Mesendoderm (in vitro differentiated cells): ENCODE measurements around the gene SECISBP2.

Experiments used
- DNase-seq: peaks from one replicate; pipeline ENCODE4 v3.0.0; 2013
- H2AK5ac ChIP-seq: 2 replicates; pipeline ENCODE4 v1.6.1; 2013; ENCODE audit warnings: low read length, inconsistent platforms
- H2BK120ac ChIP-seq: 2 replicates; pipeline ENCODE4 v1.6.1; 2013; ENCODE audit warnings: low read depth, mild to moderate bottlenecking, low read length, moderate library complexity, mixed read lengths
- H2BK15ac ChIP-seq: replicated peaks from 2 replicates; pipeline ENCODE4 v1.6.1; 2013; ENCODE audit warnings: low read depth, mild to moderate bottlenecking, moderate library complexity
- H2BK5ac ChIP-seq: 2 replicates; pipeline ENCODE4 v1.6.1; 2013; ENCODE audit warnings: low read length, inconsistent platforms
- H3K18ac ChIP-seq: 2 replicates; pipeline ENCODE4 v1.6.1; 2013; ENCODE audit warnings: mild to moderate bottlenecking, low read length, mixed read lengths
- H3K23ac ChIP-seq: one replicate; pipeline ENCODE4 v1.6.1; 2013; ENCODE audit warnings: low read length
- H3K27ac ChIP-seq: 2 replicates; pipeline ENCODE4 v1.5.1; 2013; ENCODE audit warnings: low read depth, mild to moderate bottlenecking, inconsistent platforms, low read length, moderate library complexity
- H3K27me3 ChIP-seq: 2 replicates; pipeline ENCODE4 v1.6.1; 2013; ENCODE audit warnings: low read length, control low read depth, mild to moderate bottlenecking, inconsistent platforms; ENCODE audit not compliant: insufficient read depth, poor library complexity
- H3K36me3 ChIP-seq: 2 replicates; pipeline ENCODE4 v1.6.1; 2013; ENCODE audit warnings: low read length, inconsistent platforms; ENCODE audit not compliant: control insufficient read depth, insufficient read depth
- H3K4ac ChIP-seq: one replicate; pipeline ENCODE4 v1.6.1; 2013; ENCODE audit warnings: low read depth, mild to moderate bottlenecking, low read length, moderate library complexity
- H3K4me1 ChIP-seq: 2 replicates; pipeline ENCODE4 v1.6.1; 2013; ENCODE audit warnings: low read depth, low read length, inconsistent platforms; ENCODE audit not compliant: control insufficient read depth
- H3K4me2 ChIP-seq: 2 replicates; pipeline ENCODE4 v1.6.1; 2013; ENCODE audit warnings: low read length
- H3K4me3 ChIP-seq: 2 replicates; pipeline ENCODE4 v1.5.1; 2013; ENCODE audit warnings: mild to moderate bottlenecking, low read length
- H3K56ac ChIP-seq: one replicate; pipeline ENCODE4 v1.6.1; 2013; ENCODE audit warnings: low read length
- H3K79me1 ChIP-seq: 2 replicates; pipeline ENCODE4 v1.6.1; 2013; ENCODE audit warnings: low read length, inconsistent platforms
- H3K79me2 ChIP-seq: 2 replicates; pipeline ENCODE4 v1.6.1; 2013; ENCODE audit warnings: mild to moderate bottlenecking, low read length; ENCODE audit not compliant: control insufficient read depth, insufficient read depth
- H3K9ac ChIP-seq: 2 replicates; pipeline ENCODE4 v1.6.1; 2013; ENCODE audit warnings: low read length, inconsistent platforms
- H4K5ac ChIP-seq: one replicate; pipeline ENCODE4 v1.6.1; 2013; ENCODE audit warnings: low read length
- H4K8ac ChIP-seq: one replicate; pipeline ENCODE4 v1.6.1; 2013; ENCODE audit warnings: low read depth, mild to moderate bottlenecking, control low read depth, low read length, moderate library complexity
- WGBS: extraction: QIAGEN DNeasy Blood & Tissue Kit; methylation state at CpG from one replicate; pipeline ENCODE4 v1.1.7; 2013; ENCODE audit warnings: low lambda C conversion rate, missing lambda C conversion rate; ENCODE audit not compliant: insufficient coverage; ENCODE audit errors: extremely low coverage; 5-methylcytosine and 5-hydroxymethylcytosine counted together

SECISBP2 gene

GRCh38 chr9:89319015-89319905 is 960 bp downstream of the SECISBP2 start:
- Histone ChIP-seq H3K36me3 (peaks cover 2% of the 10 kb centered on the region), H2BK120ac (no peak overlapping the region), H3K27ac (peak overlapping the region; percentile 99), H4K5ac (no peak overlapping the region), H3K4ac (peak overlapping the region; percentile 37), H4K8ac (no peak overlapping the region), H3K18ac (no peak overlapping the region), H2BK5ac (no peak overlapping the region), H2BK15ac (no peak overlapping the region), H3K27me3 (no peaks in the 10 kb centered on the region), H3K56ac (peak overlapping the region; percentile 89), H3K4me2 (peak overlapping the region; percentile 70), H3K79me1 (peaks cover 7% of the 10 kb centered on the region), H3K9ac (peak overlapping the region; percentile 92), H3K79me2 (peaks cover 38% of the 10 kb centered on the region), H3K4me3 (peak overlapping the region; percentile 45), H3K4me1 (no peaks in the 10 kb centered on the region), H3K23ac (no peak overlapping the region), H2AK5ac (no peak overlapping the region)
- DNase-seq, result peak; percentile 39
- WGBS, result no CpG with 5 or more reads among the region's 13 CpGs

DNA sequence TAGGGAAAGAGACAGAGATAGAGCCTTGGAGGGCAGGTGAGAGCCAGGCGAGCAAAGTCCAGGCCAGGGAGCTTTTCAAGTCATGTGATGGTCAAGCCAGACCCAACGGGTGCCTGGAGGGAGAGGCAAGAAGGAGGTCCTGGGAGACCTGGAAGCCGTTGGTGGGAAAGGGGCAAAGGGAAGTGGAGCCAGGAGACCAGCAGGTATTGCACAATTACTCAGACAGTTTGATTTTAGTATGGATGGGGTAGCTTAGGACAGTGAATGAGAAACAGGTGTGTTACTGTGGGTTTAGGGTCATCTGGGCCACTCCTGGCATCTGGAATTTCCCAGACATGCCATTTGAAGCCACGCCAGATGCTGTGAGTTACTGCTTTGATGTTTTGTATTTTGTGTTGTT is 5.1 kb downstream of the SECISBP2 start:
- no peaks in the 10 kb centered on the region for H3K4me1 ChIP-seq
- no peak overlapping the region for H2AK5ac ChIP-seq
- no peak overlapping the region for H4K8ac ChIP-seq
- no CpG with 5 or more reads among the region's 4 CpGs for WGBS
- no peak overlapping the region for H2BK5ac ChIP-seq
- H2BK120ac ChIP-seq, result no peak overlapping the region
- no peaks in the 10 kb centered on the region for H3K36me3 ChIP-seq
- H3K79me1 ChIP-seq, result peaks cover 12% of the 10 kb centered on the region
- no peak overlapping the region for H3K4me2 ChIP-seq
- H3K27me3 ChIP-seq, result no peaks in the 10 kb centered on the region
- H3K9ac ChIP-seq, result no peak overlapping the region
- no peak overlapping the region for H3K18ac ChIP-seq
- DNase-seq, result no peak
- H3K27ac ChIP-seq, result no peak overlapping the region
- no peak overlapping the region for H4K5ac ChIP-seq
- H2BK15ac ChIP-seq, result no peak overlapping the region
- H3K4me3 ChIP-seq, result no peak overlapping the region
- H3K56ac ChIP-seq, result peak overlapping the region; percentile 17
- H3K4ac ChIP-seq, result no peak overlapping the region
- peaks cover 36% of the 10 kb centered on the region for H3K79me2 ChIP-seq
- H3K23ac ChIP-seq, result no peak overlapping the region

DNA sequence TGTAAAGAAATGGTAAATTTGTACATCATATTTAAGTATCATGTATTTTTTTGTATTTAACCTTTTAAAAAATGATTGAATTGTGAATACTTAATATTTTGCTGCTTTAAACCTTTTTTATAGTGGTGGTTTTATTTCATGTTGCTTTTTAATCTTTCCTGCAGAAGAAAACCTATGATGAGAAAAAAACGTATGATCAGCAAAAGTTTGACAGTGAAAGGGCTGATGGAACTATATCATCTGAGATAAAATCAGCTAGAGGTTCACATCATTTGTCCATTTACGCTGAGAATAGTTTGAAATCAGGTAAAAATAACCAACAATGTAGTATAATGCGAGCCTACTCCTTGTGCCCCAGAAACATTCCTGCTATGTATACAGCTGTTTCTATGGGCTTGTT is 7.4 kb downstream of the SECISBP2 start:
- H2BK15ac ChIP-seq, result no peak overlapping the region
- H4K8ac ChIP-seq, result no peak overlapping the region
- no peak overlapping the region for H3K4me3 ChIP-seq
- no peak overlapping the region for H2BK5ac ChIP-seq
- H3K4me2 ChIP-seq, result no peak overlapping the region
- DNase-seq, result no peak
- peaks cover 27% of the 10 kb centered on the region for H3K79me2 ChIP-seq
- no peak overlapping the region for H3K4ac ChIP-seq
- peaks cover 12% of the 10 kb centered on the region for H3K79me1 ChIP-seq
- no peaks in the 10 kb centered on the region for H3K4me1 ChIP-seq
- no peak overlapping the region for H3K18ac ChIP-seq
- no peak overlapping the region for H2AK5ac ChIP-seq
- no peaks in the 10 kb centered on the region for H3K27me3 ChIP-seq
- no peak overlapping the region for H3K9ac ChIP-seq
- no CpG with 5 or more reads among the region's 3 CpGs for WGBS
- H3K56ac ChIP-seq, result no peak overlapping the region
- H2BK120ac ChIP-seq, result no peak overlapping the region
- H3K23ac ChIP-seq, result no peak overlapping the region
- H4K5ac ChIP-seq, result no peak overlapping the region
- peaks cover 1% of the 10 kb centered on the region for H3K36me3 ChIP-seq
- no peak overlapping the region for H3K27ac ChIP-seq

DNA sequence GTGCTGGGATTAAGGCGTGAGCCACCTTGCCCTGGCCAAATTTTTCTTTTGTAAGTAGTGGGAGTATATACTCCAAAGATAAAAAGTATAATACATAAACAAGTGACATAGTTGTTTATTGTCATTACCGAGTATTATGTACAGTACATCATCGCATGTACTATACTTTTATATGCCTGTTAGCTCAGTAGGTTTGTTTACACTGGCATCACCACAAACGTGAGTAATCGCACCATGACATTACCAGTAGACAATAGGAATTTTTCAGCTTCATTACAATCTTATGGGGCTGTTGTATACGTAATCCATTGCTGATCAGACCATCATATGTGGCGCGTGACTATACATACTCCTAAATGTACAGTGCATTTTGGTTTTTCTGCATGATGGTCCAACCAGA is 9.8 kb downstream of the SECISBP2 start:
- no peak overlapping the region for H3K4me3 ChIP-seq
- H3K27me3 ChIP-seq, result no peaks in the 10 kb centered on the region
- H3K36me3 ChIP-seq, result peaks cover 3% of the 10 kb centered on the region
- H3K27ac ChIP-seq, result no peak overlapping the region
- H3K9ac ChIP-seq, result no peak overlapping the region
- H2BK15ac ChIP-seq, result no peak overlapping the region
- H2BK120ac ChIP-seq, result no peak overlapping the region
- H3K23ac ChIP-seq, result no peak overlapping the region
- no peaks in the 10 kb centered on the region for H3K4me1 ChIP-seq
- DNase-seq, result no peak
- no peak overlapping the region for H3K56ac ChIP-seq
- peaks cover 17% of the 10 kb centered on the region for H3K79me2 ChIP-seq
- H3K4ac ChIP-seq, result no peak overlapping the region
- H2BK5ac ChIP-seq, result no peak overlapping the region
- WGBS, result no CpG with 5 or more reads among the region's 8 CpGs
- no peak overlapping the region for H4K5ac ChIP-seq
- H4K8ac ChIP-seq, result no peak overlapping the region
- H3K18ac ChIP-seq, result no peak overlapping the region
- H3K4me2 ChIP-seq, result no peak overlapping the region
- H2AK5ac ChIP-seq, result no peak overlapping the region
- H3K79me1 ChIP-seq, result peaks cover 13% of the 10 kb centered on the region

GRCh38 chr9:89329917-89330316 is 11.6 kb downstream of the SECISBP2 start:
- H2BK120ac ChIP-seq, result no peak overlapping the region
- H3K56ac ChIP-seq, result no peak overlapping the region
- H3K9ac ChIP-seq, result no peak overlapping the region
- H4K8ac ChIP-seq, result no peak overlapping the region
- no peak overlapping the region for H2AK5ac ChIP-seq
- H3K18ac ChIP-seq, result no peak overlapping the region
- no peak for DNase-seq
- no peak overlapping the region for H3K4me2 ChIP-seq
- H3K79me1 ChIP-seq, result peaks cover 4% of the 10 kb centered on the region
- peaks cover 8% of the 10 kb centered on the region for H3K36me3 ChIP-seq
- no peak overlapping the region for H3K27ac ChIP-seq
- no peak overlapping the region for H3K4ac ChIP-seq
- peaks cover 3% of the 10 kb centered on the region for H3K79me2 ChIP-seq
- H3K27me3 ChIP-seq, result no peaks in the 10 kb centered on the region
- no peak overlapping the region for H2BK15ac ChIP-seq
- no peaks in the 10 kb centered on the region for H3K4me1 ChIP-seq
- no peak overlapping the region for H4K5ac ChIP-seq
- H2BK5ac ChIP-seq, result no peak overlapping the region
- H3K4me3 ChIP-seq, result no peak overlapping the region
- H3K23ac ChIP-seq, result no peak overlapping the region

DNA sequence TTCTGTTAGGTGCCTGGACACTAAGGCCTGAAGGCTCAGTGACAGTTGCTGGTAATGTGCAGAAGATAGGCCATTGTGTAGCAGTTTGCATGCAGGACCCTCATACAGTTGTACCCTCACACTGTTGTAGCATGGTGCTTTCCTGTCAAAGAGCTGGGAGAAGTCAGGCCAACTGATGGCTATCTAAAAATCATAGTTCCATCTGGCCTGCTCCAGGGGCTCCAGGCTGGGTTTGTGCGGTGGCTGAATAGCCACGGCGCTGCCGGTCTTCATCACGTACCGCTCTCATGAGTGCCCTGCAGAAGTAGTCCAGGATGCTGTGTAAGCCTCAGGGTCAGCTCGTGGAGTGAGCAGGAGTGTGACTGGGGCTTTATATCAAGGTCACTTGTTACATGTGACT is 12.2 kb downstream of the SECISBP2 start:
- Histone ChIP-seq H2AK5ac (no peak overlapping the region), H3K18ac (no peak overlapping the region), H3K23ac (no peak overlapping the region), H2BK15ac (no peak overlapping the region), H2BK5ac (no peak overlapping the region), H4K5ac (no peak overlapping the region), H3K79me1 (peaks cover 2% of the 10 kb centered on the region), H3K4ac (no peak overlapping the region), H3K27ac (no peak overlapping the region), H3K4me1 (no peaks in the 10 kb centered on the region), H3K27me3 (no peaks in the 10 kb centered on the region), H3K4me2 (no peak overlapping the region), H4K8ac (no peak overlapping the region), H2BK120ac (no peak overlapping the region), H3K9ac (no peak overlapping the region), H3K79me2 (no peaks in the 10 kb centered on the region), H3K36me3 (peaks cover 8% of the 10 kb centered on the region), H3K56ac (no peak overlapping the region), H3K4me3 (no peak overlapping the region)
- DNase-seq, result no peak
- no CpG with 5 or more reads among the region's 7 CpGs for WGBS
